Endodermal cell (in vitro differentiated cells): ENCODE measurements around the gene JADE2. TPM values are rescaled to one million over a fixed set of nuclear protein-coding genes. Genes with fewer than 3 reads are reported as not detected.

Source experiments
- DNase-seq: peaks from one replicate; pipeline ENCODE4 v3.0.0-alpha.2; 2017
- H3K27ac ChIP-seq: 2 replicates; pipeline ENCODE4 v1.5.1; 2013; ENCODE audit warnings: mild to moderate bottlenecking, low read depth, low read length, moderate library complexity
- H3K27me3 ChIP-seq: 2 replicates; pipeline ENCODE4 v1.6.1; 2013; ENCODE audit warnings: mild to moderate bottlenecking, low read length, moderate library complexity; ENCODE audit not compliant: insufficient read depth, control insufficient read depth, poor library complexity, severe bottlenecking
- H3K36me3 ChIP-seq: 2 replicates; pipeline ENCODE4 v1.7.0; 2013; ENCODE audit warnings: mild to moderate bottlenecking, low read length, moderate library complexity; ENCODE audit not compliant: control insufficient read depth, insufficient read depth
- H3K4me1 ChIP-seq: one replicate; pipeline ENCODE4 v1.7.0; 2013; ENCODE audit warnings: low read length; ENCODE audit not compliant: control insufficient read depth, insufficient read depth
- H3K4me3 ChIP-seq: 2 replicates; pipeline ENCODE4 v1.5.1; 2013; ENCODE audit warnings: mild to moderate bottlenecking, low read length, moderate library complexity
- H3K9ac ChIP-seq: 2 replicates; pipeline ENCODE4 v1.6.1; 2013; ENCODE audit warnings: mild to moderate bottlenecking, low read length, moderate library complexity; ENCODE audit not compliant: poor library complexity, severe bottlenecking; ENCODE audit errors: extremely low read depth
- H3K9me3 ChIP-seq: 2 replicates; pipeline ENCODE4 v1.6.1; 2013; ENCODE audit warnings: mild to moderate bottlenecking, low read length, moderate library complexity; ENCODE audit not compliant: control insufficient read depth
- H3K27ac Mint-ChIP-seq: 2 replicates; pipeline ENCODE4 v1.8.0; 2020; ENCODE audit warnings: mixed read lengths
- H3K27me3 Mint-ChIP-seq: 2 replicates; pipeline ENCODE4 v1.8.0; 2021; ENCODE audit warnings: mild to moderate bottlenecking, mixed read lengths; ENCODE audit not compliant: insufficient read depth
- H3K36me3 Mint-ChIP-seq: 2 replicates; pipeline ENCODE4 v1.8.0; 2020; ENCODE audit warnings: low read depth, mixed read lengths
- H3K4me1 Mint-ChIP-seq: 2 replicates; pipeline ENCODE4 v1.8.0; 2020; ENCODE audit warnings: mixed read lengths
- H3K4me3 Mint-ChIP-seq: 2 replicates; pipeline ENCODE4 v1.8.0; 2020; ENCODE audit warnings: mild to moderate bottlenecking, moderate library complexity, mixed read lengths
- H3K9me3 Mint-ChIP-seq: 2 replicates; pipeline ENCODE4 v1.8.0; 2020; ENCODE audit warnings: mild to moderate bottlenecking, mixed read lengths
- CTCF ChIP-seq: fragments of 200-600 bp; sonication (generic); conservative IDR thresholded peaks from 2 replicates; pipeline ENCODE4 v1.5.0; 2021; ENCODE audit warnings: antibody characterized with exemption, mild to moderate bottlenecking
- WGBS, 2 experiments: methylation state at CpG; one replicate each; pipeline versions ENCODE4 v1.1.5 to v1.1.7; 2013; ENCODE audit warnings: missing lambda C conversion rate in 2 of 2, mixed read lengths in 1 of 2; ENCODE audit not compliant: insufficient coverage in 1 of 2, insufficient read length in 1 of 2; 5-methylcytosine and 5-hydroxymethylcytosine counted together
- total RNA-seq, 2 donors: library from RNA; stranded (reverse); fragmentation: NEBNext Ultra II Directional in 1 of 2; extraction: Animal tissue kit (Norgen Biotek cat#: 25700) in 1 of 2; gene quantifications; 2 replicates in 1 of 2; 3 replicates in 1 of 2; pipeline ENCODE4 v1.2.1, GENCODE V29; 2021

The JADE2 gene
- total RNA-seq, 2 donors from 2014 or later, result 33.9 to 51.9 TPM

DNA sequence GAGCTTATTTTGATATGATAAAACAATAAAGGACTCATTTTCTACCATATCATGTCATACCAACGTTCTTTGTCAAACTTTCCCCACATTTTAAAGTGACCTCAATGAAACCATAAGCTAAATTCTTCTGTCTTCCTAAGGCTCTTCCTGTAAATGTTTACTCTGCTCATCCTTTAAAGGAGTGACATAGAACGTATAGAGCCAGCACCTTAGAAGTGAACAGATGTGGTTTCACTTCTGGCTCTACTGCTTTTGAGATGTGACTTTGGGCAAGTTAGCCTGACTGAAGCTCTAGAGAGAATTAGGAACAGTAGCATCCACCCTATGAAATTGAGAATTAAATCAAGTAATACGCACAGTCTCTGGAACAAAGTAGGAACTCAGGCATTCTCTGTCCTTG, 83.1 kb downstream of the JADE2 start:
- no peak for DNase-seq
- no peaks in the 10 kb centered on the region for H3K27me3 ChIP-seq
- Mint-ChIP-seq H3K36me3 (peaks cover 57% of the 10 kb centered on the region), H3K4me3 (no peak overlapping the region), H3K27me3 (no peaks in the 10 kb centered on the region), H3K9me3 (no peaks in the 10 kb centered on the region), H3K4me1 (peaks cover 9% of the 10 kb centered on the region), H3K27ac (no peak overlapping the region)
- H3K36me3 ChIP-seq, result peaks cover 64% of the 10 kb centered on the region
- WGBS, 2 experiments, result 88 to 94% methylated on average over 3 of the region's 3 CpGs
- no peaks in the 10 kb centered on the region for H3K9me3 ChIP-seq
- H3K4me3 ChIP-seq, result no peak overlapping the region
- no peak overlapping the region for H3K9ac ChIP-seq
- no peak overlapping the region for H3K27ac ChIP-seq
- H3K4me1 ChIP-seq, result peaks cover 4% of the 10 kb centered on the region
- no peak for TF ChIP-seq CTCF

DNA sequence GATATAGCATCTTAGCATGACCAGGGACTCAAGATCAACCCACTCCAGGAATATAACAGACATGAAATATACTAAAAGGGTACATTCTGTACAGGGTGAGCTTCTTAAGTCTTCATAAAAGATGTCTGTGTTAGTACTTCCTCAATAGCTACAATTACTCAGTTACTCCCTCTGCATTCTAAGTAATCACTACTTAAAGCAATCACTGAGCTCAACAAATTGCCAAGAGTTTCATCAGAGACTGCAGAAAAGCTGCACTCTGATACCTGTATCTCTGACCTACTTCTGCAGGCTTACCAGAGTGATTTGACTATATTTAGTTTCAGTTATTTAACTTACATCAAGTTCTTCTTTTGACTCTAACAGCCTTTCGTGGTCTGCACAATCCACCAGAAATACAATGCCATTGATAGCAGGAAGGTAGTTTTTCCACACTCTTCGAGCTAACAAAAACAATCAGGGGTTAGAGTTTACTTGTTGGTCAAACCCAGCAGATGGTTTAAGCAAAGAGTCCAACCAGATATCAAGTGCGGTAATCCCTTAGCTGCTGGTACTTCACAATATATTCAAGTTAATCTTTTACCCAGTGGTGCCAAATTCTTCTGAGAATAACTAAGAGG, 83.9 kb downstream of the JADE2 start:
- no peaks in the 10 kb centered on the region for H3K9me3 ChIP-seq
- no peak overlapping the region for H3K27ac ChIP-seq
- no peak overlapping the region for H3K4me3 Mint-ChIP-seq
- DNase-seq, result no peak
- no peaks in the 10 kb centered on the region for H3K9me3 Mint-ChIP-seq
- H3K27ac Mint-ChIP-seq, result no peak overlapping the region
- H3K4me1 ChIP-seq, result peaks cover 4% of the 10 kb centered on the region
- peaks cover 12% of the 10 kb centered on the region for H3K4me1 Mint-ChIP-seq
- no peak overlapping the region for H3K9ac ChIP-seq
- no peak for TF ChIP-seq CTCF
- H3K27me3 Mint-ChIP-seq, result no peaks in the 10 kb centered on the region
- no peaks in the 10 kb centered on the region for H3K27me3 ChIP-seq
- no peak overlapping the region for H3K4me3 ChIP-seq
- WGBS, 2 experiments, result 86 to 90% methylated on average over 2 to 3 of the region's 3 CpGs
- H3K36me3 Mint-ChIP-seq, result peaks cover 56% of the 10 kb centered on the region
- peaks cover 57% of the 10 kb centered on the region for H3K36me3 ChIP-seq

- H3K27me3 Mint-ChIP-seq, result no peaks in the 10 kb centered on the region
- Histone ChIP-seq H3K36me3 (peaks cover 44% of the 10 kb centered on the region), H3K4me3 (no peak overlapping the region), H3K4me1 (peaks cover 4% of the 10 kb centered on the region), H3K27me3 (no peaks in the 10 kb centered on the region), H3K27ac (no peak overlapping the region), H3K9ac (no peak overlapping the region), H3K9me3 (no peaks in the 10 kb centered on the region)
- TF ChIP-seq CTCF, result no peak
- H3K9me3 Mint-ChIP-seq, result no peaks in the 10 kb centered on the region
- H3K4me3 Mint-ChIP-seq, result no peak overlapping the region
- peaks cover 48% of the 10 kb centered on the region for H3K36me3 Mint-ChIP-seq
- DNase-seq, result no peak
- no peak overlapping the region for H3K27ac Mint-ChIP-seq
- peaks cover 15% of the 10 kb centered on the region for H3K4me1 Mint-ChIP-seq
Measured at GRCh38 chr5:134610725-134611124, 85.3 kb downstream of the JADE2 start.
